ENCODE measurements around the gene TTF2. TPM values are rescaled to one million over a fixed set of nuclear protein-coding genes. Genes with fewer than 3 reads are reported as not detected.

TTF2 gene
- total RNA-seq, 4 donors from 2014 or later, result 12.1 to 59.4 (median 28.5) TPM

GRCh38 chr1:117046781-117047180 lies 13.3 kb upstream of the TTF2 start:
- Histone ChIP-seq H3K27ac (no peak overlapping the region), H3K9me3 (no peaks in the 10 kb centered on the region), H3K27me3 (no peaks in the 10 kb centered on the region), H3K4me3 (no peak overlapping the region), H3K4me1 (peaks cover 0 to under 1% (median 0%) of the 10 kb centered on the region in 4 donors), H3K36me3 (no peaks in the 10 kb centered on the region)
- no peak for DNase-seq
- TF ChIP-seq POLR2A (IDR thresholded peaks at IDR 0.05), result no peak
- no peak for TF ChIP-seq CTCF (IDR thresholded peaks at IDR 0.05)

- Histone ChIP-seq H3K9me3 (no peaks in the 10 kb centered on the region), H3K4me3 (no peak overlapping the region), H3K27me3 (no peaks in the 10 kb centered on the region), H3K27ac (no peak overlapping the region), H3K4me1 (peaks cover 0 to 6% (median 0%) of the 10 kb centered on the region in 4 donors), H3K36me3 (no peaks in the 10 kb centered on the region)
- DNase-seq, result no peak
- TF ChIP-seq POLR2A (IDR thresholded peaks at IDR 0.05) (no peak), CTCF (IDR thresholded peaks at IDR 0.05) (no peak)
Observed at GRCh38 chr1:117047271-117047670, 12.9 kb upstream of the TTF2 start.

- Histone ChIP-seq H3K27ac (peak overlapping the region in 2 of 4 donors; percentile 24 to 56), H3K36me3 (no peaks in the 10 kb centered on the region), H3K4me1 (peaks cover 0 to 7% (median 0%) of the 10 kb centered on the region in 4 donors), H3K4me3 (no peak overlapping the region), H3K9me3 (no peaks in the 10 kb centered on the region), H3K27me3 (no peaks in the 10 kb centered on the region)
- TF ChIP-seq CTCF (IDR thresholded peaks at IDR 0.05) (no peak), POLR2A (IDR thresholded peaks at IDR 0.05) (no peak)
- DNase-seq, result peak in 1 of 3 donors; percentile 38
Observed at GRCh38 chr1:117049857-117050256, 10.3 kb upstream of the TTF2 start.

- Histone ChIP-seq H3K4me1 (peaks cover 0 to 7% (median 0%) of the 10 kb centered on the region in 4 donors), H3K4me3 (peak overlapping the region in 3 of 4 donors; percentile 7 to 26 (median 21)), H3K36me3 (no peaks in the 10 kb centered on the region), H3K27me3 (no peaks in the 10 kb centered on the region), H3K9me3 (no peaks in the 10 kb centered on the region), H3K27ac (peak overlapping the region; percentile 50 to 64 (median 56))
- TF ChIP-seq POLR2A (IDR thresholded peaks at IDR 0.05), result no peak
- no peak for TF ChIP-seq CTCF (IDR thresholded peaks at IDR 0.05)
- DNase-seq, result peak; percentile 35 to 69 (median 54)
Observed at GRCh38 chr1:117051224-117052064, 8.7 kb upstream of the TTF2 start.

GRCh38 chr1:117054068-117054467 lies 6.1 kb upstream of the TTF2 start:
- Histone ChIP-seq H3K9me3 (no peaks in the 10 kb centered on the region), H3K36me3 (no peaks in the 10 kb centered on the region), H3K4me1 (peaks cover 0 to 7% (median 0%) of the 10 kb centered on the region in 4 donors), H3K27me3 (no peaks in the 10 kb centered on the region), H3K27ac (no peak overlapping the region), H3K4me3 (no peak overlapping the region)
- no peak for DNase-seq
- TF ChIP-seq POLR2A (IDR thresholded peaks at IDR 0.05) (no peak), CTCF (IDR thresholded peaks at IDR 0.05) (no peak)
